ENCODE measurements around the gene GSPT1. TPM values are rescaled to one million over a fixed set of nuclear protein-coding genes. Genes with fewer than 3 reads are reported as not detected.

The GSPT1 gene
- total and polyA plus RNA-seq, 2 experiments from 2014 or later: 64.6 to 101 TPM

- TF ChIP-seq CTCF (IDR thresholded peaks at IDR 0.05; ENCODE audit: low read depth, low read length): no peak
- peak; percentile 33 to 39 for DNase-seq (ENCODE audit: low read depth in 1 of 2, low spot score in 1 of 2)
- H3K27ac ChIP-seq: peak overlapping the region; percentile 87
- no peaks in the 10 kb centered on the region for H3K27me3 ChIP-seq
- H3K4me3 ChIP-seq: peak overlapping the region; percentile 89
- H3K36me3 ChIP-seq: no peaks in the 10 kb centered on the region
- peaks cover 21% of the 10 kb centered on the region for H3K4me1 ChIP-seq (ENCODE audit: low read depth)
- no peaks in the 10 kb centered on the region for H3K9me3 ChIP-seq (ENCODE audit: low read depth)
Measured at GRCh38 chr16:11914210-11915113, 1.3 kb downstream of the GSPT1 start.

- no peaks in the 10 kb centered on the region for H3K36me3 ChIP-seq
- H3K4me3 ChIP-seq: peak overlapping the region; percentile 89
- peaks cover 21% of the 10 kb centered on the region for H3K4me1 ChIP-seq (ENCODE audit: low read depth)
- no peaks in the 10 kb centered on the region for H3K27me3 ChIP-seq
- TF ChIP-seq CTCF (IDR thresholded peaks at IDR 0.05; ENCODE audit: low read depth, low read length): no peak
- no peak overlapping the region for H3K27ac ChIP-seq
- DNase-seq (ENCODE audit: low read depth in 1 of 2, low spot score in 1 of 2): peak in 1 of 2 donors; percentile 7
- H3K9me3 ChIP-seq (ENCODE audit: low read depth): no peaks in the 10 kb centered on the region
Measured at GRCh38 chr16:11913425-11914079, 2.2 kb downstream of the GSPT1 start.

GRCh38 chr16:11909653-11910545 is 5.9 kb downstream of the GSPT1 start:
- Histone ChIP-seq H3K36me3 (no peaks in the 10 kb centered on the region), H3K27me3 (no peaks in the 10 kb centered on the region), H3K4me3 (no peak overlapping the region), H3K9me3 (ENCODE audit: low read depth) (no peaks in the 10 kb centered on the region), H3K4me1 (ENCODE audit: low read depth) (peaks cover 21% of the 10 kb centered on the region), H3K27ac (peak overlapping the region; percentile 45)
- no peak for TF ChIP-seq CTCF (IDR thresholded peaks at IDR 0.05; ENCODE audit: low read depth, low read length)
- DNase-seq (ENCODE audit: low read depth in 1 of 2, low spot score in 1 of 2): peak in 1 of 2 donors; percentile 2

- Histone ChIP-seq H3K27me3 (no peaks in the 10 kb centered on the region), H3K4me3 (no peak overlapping the region), H3K4me1 (ENCODE audit: low read depth) (peaks cover 5% of the 10 kb centered on the region), H3K9me3 (ENCODE audit: low read depth) (no peaks in the 10 kb centered on the region), H3K36me3 (no peaks in the 10 kb centered on the region), H3K27ac (no peak overlapping the region)
- DNase-seq (ENCODE audit: low read depth in 1 of 2, low spot score in 1 of 2): no peak
- TF ChIP-seq CTCF (IDR thresholded peaks at IDR 0.05; ENCODE audit: low read depth, low read length): no peak
Measured at GRCh38 chr16:11907160-11907970, 8.4 kb downstream of the GSPT1 start.

Measured in cardiac muscle cell (in vitro differentiated cells and primary cell).